CD4-positive, alpha-beta T cell (primary cell): ENCODE data around the gene HLA-DOB. TPM values are rescaled to one million over a fixed set of nuclear protein-coding genes. Genes with fewer than 3 reads are reported as not detected.

ENCODE experiments used
- ATAC-seq: fragments of 200-7000 bp; cut with Tn5 transposase; one replicate; pipeline ENCODE4 v1.10.0; 2022; ENCODE audit warnings: mild to moderate bottlenecking; ENCODE audit not compliant: poor library complexity
- CTCF ChIA-PET: fragments of 350-600 bp; sonication (Branson Sonifier 250); formaldehyde crosslinking; loops from one replicate; lab custom pipeline; 2021; ENCODE audit warnings: antibody characterized with exemption, inconsistent platforms; lab: Charles Lee
- POLR2A ChIA-PET: fragments of 350-600 bp; sonication (Branson Sonifier 250); formaldehyde crosslinking; loops from one replicate; lab custom pipeline; 2021; ENCODE audit warnings: antibody characterized with exemption, inconsistent platforms; lab: Charles Lee
- DNase-seq, 14 experiments: peaks; one replicate each; pipeline ENCODE4 v3.0.0-alpha.2; 2013 to 2020; ENCODE audit warnings: mixed read lengths in 2 of 14
- H3K27ac ChIP-seq, 2 donors: one replicate each; pipeline versions ENCODE4 v1.5.1 to v1.7.0; 2013; ENCODE audit warnings: low read length in 2 of 2, low read depth in 1 of 2, mild to moderate bottlenecking in 1 of 2
- H3K27me3 ChIP-seq, 2 experiments: 1 replicate in 1 of 2; 2 replicates in 1 of 2; pipeline versions ENCODE4 v1.6.1 to v1.7.0; 2013; ENCODE audit warnings: low read length in 2 of 2, control low read depth in 1 of 2, mild to moderate bottlenecking in 1 of 2, moderate library complexity in 1 of 2; ENCODE audit not compliant: insufficient read depth in 2 of 2, control insufficient read depth in 1 of 2
- H3K36me3 ChIP-seq: one replicate; pipeline ENCODE4 v1.6.1; 2013; ENCODE audit warnings: low read length, control low read depth; ENCODE audit not compliant: insufficient read depth
- H3K4me1 ChIP-seq: one replicate; pipeline ENCODE4 v1.6.1; 2013; ENCODE audit warnings: low read length, control low read depth; ENCODE audit not compliant: insufficient read depth
- H3K4me3 ChIP-seq: one replicate; pipeline ENCODE4 v1.5.1; 2013; ENCODE audit warnings: mild to moderate bottlenecking, low read length, moderate library complexity
- H3K9me3 ChIP-seq, 2 experiments: 1 replicate in 1 of 2; 2 replicates in 1 of 2; pipeline versions ENCODE4 v1.6.1 to v1.7.0; 2013; ENCODE audit warnings: low read length in 2 of 2, mild to moderate bottlenecking in 2 of 2, control low read depth in 1 of 2, moderate library complexity in 1 of 2; ENCODE audit not compliant: control insufficient read depth in 1 of 2, insufficient read depth in 1 of 2
- H3K27ac Mint-ChIP-seq: one replicate; pipeline ENCODE4 v1.8.0; 2020; ENCODE audit warnings: mixed read lengths
- H3K27me3 Mint-ChIP-seq: one replicate; pipeline ENCODE4 v1.8.0; 2021; ENCODE audit warnings: mixed read lengths
- H3K36me3 Mint-ChIP-seq: one replicate; pipeline ENCODE4 v1.8.0; 2021; ENCODE audit warnings: low read depth, mixed read lengths
- H3K4me1 Mint-ChIP-seq: one replicate; pipeline ENCODE4 v1.8.0; 2021; ENCODE audit warnings: low read depth, mixed read lengths
- H3K4me3 Mint-ChIP-seq: one replicate; pipeline ENCODE4 v1.8.0; 2020; ENCODE audit warnings: mild to moderate bottlenecking, mixed read lengths
- H3K9me3 Mint-ChIP-seq: one replicate; pipeline ENCODE4 v1.8.0; 2020; ENCODE audit warnings: mixed read lengths
- CTCF ChIP-seq: fragments of 200-600 bp; IDR thresholded peaks from one replicate; pipeline ENCODE4 v1.8.0; 2022; ENCODE audit warnings: antibody characterized with exemption, mild to moderate bottlenecking
- intact Hi-C, 2 experiments: fragments of 100-400 bp; cut with DNase I in 1 of 2; cut with micrococcal nuclease in 1 of 2; formaldehyde crosslinking; loops; one replicate each; pipeline versions ENCODE4 v1.15.1 to v1.9.0; 2023 to 2025; cut with DNase I, micrococcal nuclease
- total RNA-seq, 174 experiments: library from RNA in 2 of 174; stranded (reverse) in 2 of 174; gene quantifications; one replicate each; pipeline ENCODE4 v1.2.3 and lab custom pipeline; 2021 to 2026

The HLA-DOB gene
- total RNA-seq, 2 experiments from 2014 or later: 2.9 to 3.2 TPM

- H3K27me3 ChIP-seq: no peaks in the 10 kb centered on the region
- TF ChIP-seq CTCF: no peak
- DNase-seq (peak in 4 of 14 experiments; percentile 23 to 38 (median 33)), ATAC-seq (no peak)
- intact Hi-C loops: loop anchor here (10.0 kb wide), 2 partner anchors 361 to 1401 kb away; partner anchors contain the start of genes HSD17B8 (in 1 of the 2), RING1 (in 1 of the 2), RXRB (in 1 of the 2) and SLC39A7 (in 1 of the 2)
- H3K4me3 ChIP-seq: peak overlapping the region; percentile 94
- peak overlapping the region; percentile 99 to 100 for H3K27ac ChIP-seq
- H3K4me1 Mint-ChIP-seq: peaks cover 96% of the 10 kb centered on the region
- H3K9me3 Mint-ChIP-seq: no peaks in the 10 kb centered on the region
- POLR2A ChIA-PET: interaction anchor here (1.0 to 11.2 kb wide), 13 partner anchors 14 to 651 kb away, joined by 3 to 901 read pairs (median 11); partner anchors contain the start of genes BRD2, GPSM3, HLA-DMA and HLA-DMB
- H3K36me3 ChIP-seq: peaks cover 65% of the 10 kb centered on the region
- peaks cover 71% of the 10 kb centered on the region for H3K4me1 ChIP-seq
- H3K36me3 Mint-ChIP-seq: peaks cover 93% of the 10 kb centered on the region
- peak overlapping the region; percentile 97 for H3K4me3 Mint-ChIP-seq
- H3K27me3 Mint-ChIP-seq: no peaks in the 10 kb centered on the region
- H3K27ac Mint-ChIP-seq: peak overlapping the region; percentile 99
- CTCF ChIA-PET: interaction anchor here (0.6 to 6.8 kb wide), 8 partner anchors 11 to 141 kb away, joined by 4 to 288 read pairs (median 13); partner anchors contain the start of genes PSMB9 and TAP1
- H3K9me3 ChIP-seq: no peaks in the 10 kb centered on the region
Observed at GRCh38 chr6:32843331-32843978, 26.7 kb upstream of the HLA-DOB start.

GRCh38 chr6:32842690-32843089 lies 25.9 kb upstream of the HLA-DOB start:
- Mint-ChIP-seq H3K9me3 (no peaks in the 10 kb centered on the region), H3K36me3 (peaks cover 87% of the 10 kb centered on the region), H3K27me3 (no peaks in the 10 kb centered on the region), H3K4me3 (peak overlapping the region; percentile 97), H3K4me1 (peaks cover 90% of the 10 kb centered on the region), H3K27ac (peak overlapping the region; percentile 99)
- peaks cover 58% of the 10 kb centered on the region for H3K36me3 ChIP-seq
- CTCF ChIA-PET: interaction anchor here (1.5 to 6.8 kb wide), 3 partner anchors 14 to 125 kb away, joined by 3 to 288 read pairs (median 186); partner anchors contain the start of genes PSMB9 and TAP1
- peak overlapping the region; percentile 94 for H3K4me3 ChIP-seq
- no peaks in the 10 kb centered on the region for H3K27me3 ChIP-seq
- no peak for ATAC-seq
- intact Hi-C loops: loop anchor here (10.0 kb wide), 2 partner anchors 362 to 1402 kb away; partner anchors contain the start of genes HSD17B8 (in 1 of the 2), RING1 (in 1 of the 2), RXRB (in 1 of the 2) and SLC39A7 (in 1 of the 2)
- POLR2A ChIA-PET: interaction anchor here (10.2 to 11.2 kb wide), 3 partner anchors 14 to 128 kb away, joined by 282 to 901 read pairs (median 444); partner anchors contain the start of genes BRD2, PSMB9 and TAP1
- TF ChIP-seq CTCF: no peak
- DNase-seq: no peak
- H3K4me1 ChIP-seq: peaks cover 66% of the 10 kb centered on the region
- H3K9me3 ChIP-seq: no peaks in the 10 kb centered on the region
- peak overlapping the region in 1 of 2 donors; percentile 100 for H3K27ac ChIP-seq

- intact Hi-C loops: loop anchor here (10.0 kb wide), 2 partner anchors 363 to 1403 kb away; partner anchors contain the start of genes HSD17B8 (in 1 of the 2), RING1 (in 1 of the 2), RXRB (in 1 of the 2) and SLC39A7 (in 1 of the 2)
- Mint-ChIP-seq H3K27me3 (no peaks in the 10 kb centered on the region), H3K9me3 (no peaks in the 10 kb centered on the region), H3K4me1 (peaks cover 90% of the 10 kb centered on the region), H3K27ac (peak overlapping the region; percentile 99), H3K4me3 (peak overlapping the region; percentile 97), H3K36me3 (peaks cover 87% of the 10 kb centered on the region)
- ChIA-PET POLR2A (interaction anchor here (10.2 to 11.2 kb wide), 3 partner anchors 15 to 128 kb away, joined by 282 to 901 read pairs (median 444); partner anchors contain the start of genes BRD2, PSMB9 and TAP1), CTCF (interaction anchor here (1.5 to 6.8 kb wide), 3 partner anchors 14 to 125 kb away, joined by 3 to 288 read pairs (median 186); partner anchors contain the start of genes PSMB9 and TAP1)
- Histone ChIP-seq H3K4me3 (peak overlapping the region; percentile 94), H3K27ac (peak overlapping the region in 1 of 2 donors; percentile 5), H3K9me3 (no peaks in the 10 kb centered on the region), H3K4me1 (peaks cover 66% of the 10 kb centered on the region), H3K27me3 (no peaks in the 10 kb centered on the region), H3K36me3 (peaks cover 52% of the 10 kb centered on the region)
- no peak for DNase-seq
- no peak for TF ChIP-seq CTCF
- no peak for ATAC-seq
Observed at GRCh38 chr6:32842021-32842650, 25.3 kb upstream of the HLA-DOB start.
